PFSK-1 (cell line): Measurements from ENCODE around the gene UPB1.

ENCODE experiments used
- POLR2AphosphoS5 ChIP-seq: IDR thresholded peaks from 2 replicates; pipeline ENCODE4 v1.6.1; 2012; ENCODE audit warnings: low read depth, mild to moderate bottlenecking, control low read depth, low read length, moderate library complexity
- SIN3A ChIP-seq: IDR thresholded peaks from 2 replicates; pipeline ENCODE4 v1.6.1; 2012; ENCODE audit warnings: mild to moderate bottlenecking, low read length, moderate library complexity, borderline replicate concordance; ENCODE audit not compliant: insufficient read depth
- TAF1 ChIP-seq: IDR thresholded peaks from 2 replicates; pipeline ENCODE4 v1.6.1; 2012; ENCODE audit warnings: low read length, control low read depth, borderline replicate concordance; ENCODE audit not compliant: insufficient read depth
- TF ChIP-seq, protein P1 (sequence below), 2 experiments: IDR thresholded peaks; 2 replicates each; pipeline versions ENCODE4 v1.6.1 to v1.8.0; 2011 to 2012; ENCODE audit warnings: low read depth in 2 of 2, low read length in 2 of 2, control low read depth in 1 of 2, inconsistent platforms in 1 of 2, mild to moderate bottlenecking in 1 of 2, moderate library complexity in 1 of 2; ENCODE audit not compliant: insufficient read depth in 1 of 2

GRCh38 chr22:24445481-24446259, 49.5 kb upstream of the UPB1 start:
- TF ChIP-seq TAF1 (no peak), SIN3A (no peak), POLR2AphosphoS5 (no peak)
- TF ChIP-seq, protein P1, sequence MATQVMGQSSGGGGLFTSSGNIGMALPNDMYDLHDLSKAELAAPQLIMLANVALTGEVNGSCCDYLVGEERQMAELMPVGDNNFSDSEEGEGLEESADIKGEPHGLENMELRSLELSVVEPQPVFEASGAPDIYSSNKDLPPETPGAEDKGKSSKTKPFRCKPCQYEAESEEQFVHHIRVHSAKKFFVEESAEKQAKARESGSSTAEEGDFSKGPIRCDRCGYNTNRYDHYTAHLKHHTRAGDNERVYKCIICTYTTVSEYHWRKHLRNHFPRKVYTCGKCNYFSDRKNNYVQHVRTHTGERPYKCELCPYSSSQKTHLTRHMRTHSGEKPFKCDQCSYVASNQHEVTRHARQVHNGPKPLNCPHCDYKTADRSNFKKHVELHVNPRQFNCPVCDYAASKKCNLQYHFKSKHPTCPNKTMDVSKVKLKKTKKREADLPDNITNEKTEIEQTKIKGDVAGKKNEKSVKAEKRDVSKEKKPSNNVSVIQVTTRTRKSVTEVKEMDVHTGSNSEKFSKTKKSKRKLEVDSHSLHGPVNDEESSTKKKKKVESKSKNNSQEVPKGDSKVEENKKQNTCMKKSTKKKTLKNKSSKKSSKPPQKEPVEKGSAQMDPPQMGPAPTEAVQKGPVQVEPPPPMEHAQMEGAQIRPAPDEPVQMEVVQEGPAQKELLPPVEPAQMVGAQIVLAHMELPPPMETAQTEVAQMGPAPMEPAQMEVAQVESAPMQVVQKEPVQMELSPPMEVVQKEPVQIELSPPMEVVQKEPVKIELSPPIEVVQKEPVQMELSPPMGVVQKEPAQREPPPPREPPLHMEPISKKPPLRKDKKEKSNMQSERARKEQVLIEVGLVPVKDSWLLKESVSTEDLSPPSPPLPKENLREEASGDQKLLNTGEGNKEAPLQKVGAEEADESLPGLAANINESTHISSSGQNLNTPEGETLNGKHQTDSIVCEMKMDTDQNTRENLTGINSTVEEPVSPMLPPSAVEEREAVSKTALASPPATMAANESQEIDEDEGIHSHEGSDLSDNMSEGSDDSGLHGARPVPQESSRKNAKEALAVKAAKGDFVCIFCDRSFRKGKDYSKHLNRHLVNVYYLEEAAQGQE (IDR thresholded peaks at IDR 0.05; ENCODE audit: insufficient read depth in 1 of 2, low read depth in 2 of 2, low read length in 2 of 2), result no peak
